ENCODE data around the gene KCNN3.

KCNN3 gene

GRCh38 chr1:154786804-154787570, 83.1 kb downstream of the KCNN3 start:
- no peak for DNase-seq

GRCh38 chr1:154784924-154785531, 85.1 kb downstream of the KCNN3 start:
- peak; percentile 7 for DNase-seq

GRCh38 chr1:154784416-154784815, 85.7 kb downstream of the KCNN3 start:
- no peak for DNase-seq

GRCh38 chr1:154783976-154784375, 86.1 kb downstream of the KCNN3 start:
- DNase-seq, result no peak

- no peak for DNase-seq
Observed at GRCh38 chr1:154780541-154780940, 89.5 kb downstream of the KCNN3 start.

GRCh38 chr1:154779551-154780189, 90.4 kb downstream of the KCNN3 start:
- DNase-seq, result no peak

GRCh38 chr1:154778944-154779343, 91.1 kb downstream of the KCNN3 start:
- DNase-seq, result no peak

- DNase-seq, result no peak
Observed at GRCh38 chr1:154778275-154778674, 91.8 kb downstream of the KCNN3 start.

- no peak for DNase-seq
Observed at GRCh38 chr1:154777781-154778180, 92.3 kb downstream of the KCNN3 start.

- DNase-seq, result no peak
Observed at GRCh38 chr1:154777154-154777553, 92.9 kb downstream of the KCNN3 start.

- no peak for DNase-seq
Observed at GRCh38 chr1:154775621-154776605, 94.2 kb downstream of the KCNN3 start.

- no peak for DNase-seq
Observed at GRCh38 chr1:154774175-154774855, 95.8 kb downstream of the KCNN3 start.

- DNase-seq, result no peak
Observed at GRCh38 chr1:154773551-154773950, 96.5 kb downstream of the KCNN3 start.

GRCh38 chr1:154772606-154773506, 97.2 kb downstream of the KCNN3 start:
- DNase-seq, result no peak

GRCh38 chr1:154772056-154772455, 98.0 kb downstream of the KCNN3 start:
- no peak for DNase-seq

- DNase-seq, result no peak
Observed at GRCh38 chr1:154770897-154771594, 99.0 kb downstream of the KCNN3 start.

- DNase-seq, result no peak
Observed at GRCh38 chr1:154769193-154769895, 100.7 kb downstream of the KCNN3 start.

GRCh38 chr1:154768456-154769125, 101.5 kb downstream of the KCNN3 start:
- DNase-seq, result no peak

Measured in activated effector memory CD4-positive, alpha-beta T cell treated with Interleukin-2 at 50 U/mL for 16 hours (primary cell).